Mesendoderm (in vitro differentiated cells): Measurements from ENCODE around the gene LY9.

Experiments
- DNase-seq: peaks from one replicate; pipeline ENCODE4 v3.0.0; 2013
- H2AK5ac ChIP-seq: 2 replicates; pipeline ENCODE4 v1.6.1; 2013; ENCODE audit warnings: low read length, inconsistent platforms
- H2BK120ac ChIP-seq: 2 replicates; pipeline ENCODE4 v1.6.1; 2013; ENCODE audit warnings: low read depth, mild to moderate bottlenecking, low read length, moderate library complexity, mixed read lengths
- H2BK15ac ChIP-seq: replicated peaks from 2 replicates; pipeline ENCODE4 v1.6.1; 2013; ENCODE audit warnings: low read depth, mild to moderate bottlenecking, moderate library complexity
- H2BK5ac ChIP-seq: 2 replicates; pipeline ENCODE4 v1.6.1; 2013; ENCODE audit warnings: low read length, inconsistent platforms
- H3K18ac ChIP-seq: 2 replicates; pipeline ENCODE4 v1.6.1; 2013; ENCODE audit warnings: mild to moderate bottlenecking, low read length, mixed read lengths
- H3K23ac ChIP-seq: one replicate; pipeline ENCODE4 v1.6.1; 2013; ENCODE audit warnings: low read length
- H3K27ac ChIP-seq: 2 replicates; pipeline ENCODE4 v1.5.1; 2013; ENCODE audit warnings: low read depth, mild to moderate bottlenecking, inconsistent platforms, low read length, moderate library complexity
- H3K27me3 ChIP-seq: 2 replicates; pipeline ENCODE4 v1.6.1; 2013; ENCODE audit warnings: low read length, control low read depth, mild to moderate bottlenecking, inconsistent platforms; ENCODE audit not compliant: insufficient read depth, poor library complexity
- H3K36me3 ChIP-seq: 2 replicates; pipeline ENCODE4 v1.6.1; 2013; ENCODE audit warnings: low read length, inconsistent platforms; ENCODE audit not compliant: control insufficient read depth, insufficient read depth
- H3K4ac ChIP-seq: one replicate; pipeline ENCODE4 v1.6.1; 2013; ENCODE audit warnings: low read depth, mild to moderate bottlenecking, low read length, moderate library complexity
- H3K4me1 ChIP-seq: 2 replicates; pipeline ENCODE4 v1.6.1; 2013; ENCODE audit warnings: low read depth, low read length, inconsistent platforms; ENCODE audit not compliant: control insufficient read depth
- H3K4me2 ChIP-seq: 2 replicates; pipeline ENCODE4 v1.6.1; 2013; ENCODE audit warnings: low read length
- H3K4me3 ChIP-seq: 2 replicates; pipeline ENCODE4 v1.5.1; 2013; ENCODE audit warnings: mild to moderate bottlenecking, low read length
- H3K56ac ChIP-seq: one replicate; pipeline ENCODE4 v1.6.1; 2013; ENCODE audit warnings: low read length
- H3K79me1 ChIP-seq: 2 replicates; pipeline ENCODE4 v1.6.1; 2013; ENCODE audit warnings: low read length, inconsistent platforms
- H3K79me2 ChIP-seq: 2 replicates; pipeline ENCODE4 v1.6.1; 2013; ENCODE audit warnings: mild to moderate bottlenecking, low read length; ENCODE audit not compliant: control insufficient read depth, insufficient read depth
- H3K9ac ChIP-seq: 2 replicates; pipeline ENCODE4 v1.6.1; 2013; ENCODE audit warnings: low read length, inconsistent platforms
- H4K5ac ChIP-seq: one replicate; pipeline ENCODE4 v1.6.1; 2013; ENCODE audit warnings: low read length
- H4K8ac ChIP-seq: one replicate; pipeline ENCODE4 v1.6.1; 2013; ENCODE audit warnings: low read depth, mild to moderate bottlenecking, control low read depth, low read length, moderate library complexity
- WGBS: extraction: QIAGEN DNeasy Blood & Tissue Kit; methylation state at CpG from one replicate; pipeline ENCODE4 v1.1.7; 2013; ENCODE audit warnings: low lambda C conversion rate, missing lambda C conversion rate; ENCODE audit not compliant: insufficient coverage; ENCODE audit errors: extremely low coverage; 5-methylcytosine and 5-hydroxymethylcytosine counted together

LY9 gene

DNA sequence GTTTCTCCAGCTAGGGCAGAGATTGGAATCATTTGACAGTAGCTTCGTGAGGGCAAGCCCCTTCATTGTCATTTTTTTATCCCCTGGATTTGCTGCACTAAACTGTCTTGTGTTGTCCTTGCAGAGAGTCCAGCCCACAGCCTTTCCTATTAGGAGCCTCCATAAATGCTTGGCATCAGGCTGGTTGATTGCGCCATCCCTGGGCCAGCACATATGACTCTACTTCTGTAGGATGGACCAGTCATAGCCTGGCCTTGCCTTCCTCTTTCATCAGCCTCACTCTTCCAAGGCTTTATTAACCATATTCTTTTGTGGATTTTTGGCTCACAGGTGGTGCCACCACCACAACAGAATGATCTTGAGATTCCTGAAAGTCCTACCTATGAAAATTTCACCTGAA lies 31.4 kb downstream of the LY9 start:
- Histone ChIP-seq H3K4me1 (no peaks in the 10 kb centered on the region), H2BK120ac (no peak overlapping the region), H3K18ac (no peak overlapping the region), H3K36me3 (no peaks in the 10 kb centered on the region), H3K79me1 (no peaks in the 10 kb centered on the region), H3K4me2 (no peak overlapping the region), H3K56ac (no peak overlapping the region), H3K23ac (no peak overlapping the region), H3K27ac (no peak overlapping the region), H3K79me2 (no peaks in the 10 kb centered on the region), H4K8ac (no peak overlapping the region), H2BK5ac (no peak overlapping the region), H2BK15ac (no peak overlapping the region), H3K4me3 (no peak overlapping the region), H3K9ac (no peak overlapping the region), H4K5ac (no peak overlapping the region), H3K4ac (no peak overlapping the region), H3K27me3 (no peaks in the 10 kb centered on the region), H2AK5ac (no peak overlapping the region)
- no CpG with 5 or more reads among the region's 2 CpGs for WGBS
- no peak for DNase-seq

DNA sequence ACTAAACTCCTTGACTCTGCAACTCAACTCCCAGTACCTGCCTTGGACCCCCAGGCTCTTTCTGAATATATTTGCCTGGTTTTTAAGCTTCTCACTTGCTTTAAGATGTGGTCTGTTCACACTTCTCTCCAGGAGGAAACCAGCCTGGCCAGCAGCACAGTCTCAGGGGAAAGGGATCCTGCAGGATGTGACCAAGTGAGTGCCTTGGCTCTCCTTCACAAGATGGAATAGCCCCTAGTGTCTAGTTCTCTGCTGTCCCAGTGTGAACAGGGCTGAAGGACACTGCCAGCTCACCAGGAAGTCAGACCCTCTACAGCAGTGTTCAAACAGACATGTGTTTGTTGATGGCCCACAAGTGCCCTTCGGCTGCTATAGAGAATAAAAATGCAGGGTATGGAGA lies 33.8 kb downstream of the LY9 start:
- Histone ChIP-seq H3K79me2 (no peaks in the 10 kb centered on the region), H2BK120ac (no peak overlapping the region), H3K27me3 (no peaks in the 10 kb centered on the region), H2BK5ac (no peak overlapping the region), H3K4ac (no peak overlapping the region), H3K4me2 (no peak overlapping the region), H4K5ac (no peak overlapping the region), H3K9ac (no peak overlapping the region), H3K18ac (no peak overlapping the region), H3K23ac (no peak overlapping the region), H3K56ac (no peak overlapping the region), H3K79me1 (no peaks in the 10 kb centered on the region), H3K36me3 (no peaks in the 10 kb centered on the region), H3K4me1 (no peaks in the 10 kb centered on the region), H2BK15ac (no peak overlapping the region), H2AK5ac (no peak overlapping the region), H4K8ac (no peak overlapping the region), H3K4me3 (no peak overlapping the region), H3K27ac (no peak overlapping the region)
- no peak for DNase-seq
- no CpG with 5 or more reads among the region's 1 CpG for WGBS

DNA sequence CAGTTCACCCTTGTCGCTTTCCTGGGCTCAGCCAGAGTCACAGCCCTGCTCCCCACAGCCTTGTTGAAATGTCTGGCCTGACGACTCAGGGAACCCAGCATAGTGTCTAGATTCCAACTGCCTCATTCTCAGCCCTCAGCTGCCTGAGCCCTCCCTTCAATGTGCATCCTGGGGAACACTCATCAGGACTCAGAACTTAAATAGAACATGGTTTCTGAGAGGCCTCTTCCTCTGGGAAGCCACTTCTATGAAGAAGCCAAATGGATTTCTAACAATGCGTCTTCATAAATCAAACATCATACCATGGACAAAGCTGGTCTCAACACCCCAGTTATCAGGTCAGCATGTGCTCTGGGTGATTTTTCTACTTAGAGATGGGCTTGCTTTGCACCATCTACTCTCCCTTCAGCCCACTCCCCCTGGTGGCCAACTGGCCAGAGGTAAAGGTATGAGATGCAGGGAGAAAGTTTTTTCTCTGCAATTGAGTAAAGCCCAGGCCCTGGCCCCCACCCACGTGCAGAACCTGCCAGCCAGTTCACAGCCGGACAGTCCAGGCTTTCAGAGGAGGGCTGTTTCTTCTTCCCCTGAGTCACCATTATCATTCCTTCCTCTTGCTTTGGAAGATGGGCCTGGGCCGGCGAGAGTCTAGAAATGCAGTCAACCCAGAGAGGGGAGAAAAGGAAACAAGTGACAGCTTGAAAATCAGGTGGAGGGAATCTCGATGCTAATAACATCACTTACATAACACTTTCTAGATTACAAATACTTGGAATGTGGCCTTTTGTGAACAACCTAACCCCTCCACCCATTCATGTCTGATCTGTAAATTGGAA lies 34.6 kb downstream of the LY9 start:
- H2BK15ac ChIP-seq = no peak overlapping the region
- DNase-seq = peak; percentile 90

GRCh38 chr1:160834945-160835565 lies 39.1 kb downstream of the LY9 start:
- Histone ChIP-seq H3K79me1 (no peaks in the 10 kb centered on the region), H3K27me3 (no peaks in the 10 kb centered on the region), H3K4me3 (no peak overlapping the region), H3K56ac (no peak overlapping the region), H3K9ac (no peak overlapping the region), H3K36me3 (no peaks in the 10 kb centered on the region), H4K8ac (no peak overlapping the region), H3K23ac (no peak overlapping the region), H3K4ac (no peak overlapping the region), H2BK15ac (no peak overlapping the region), H2BK120ac (no peak overlapping the region), H3K79me2 (no peaks in the 10 kb centered on the region), H4K5ac (no peak overlapping the region), H3K4me1 (no peaks in the 10 kb centered on the region), H3K27ac (no peak overlapping the region), H2BK5ac (no peak overlapping the region), H2AK5ac (no peak overlapping the region), H3K18ac (no peak overlapping the region), H3K4me2 (no peak overlapping the region)
- WGBS = no CpG with 5 or more reads among the region's 3 CpGs
- peak; percentile 39 for DNase-seq

More for the DNA sequence above, 34.6 kb downstream of the LY9 start:
- no peak overlapping the region for H3K4me3 ChIP-seq
- H3K4me1 ChIP-seq = no peaks in the 10 kb centered on the region
- no peak overlapping the region for H3K56ac ChIP-seq
- no peak overlapping the region for H3K9ac ChIP-seq
- H2AK5ac ChIP-seq = no peak overlapping the region
- no peaks in the 10 kb centered on the region for H3K79me1 ChIP-seq
- H3K4me2 ChIP-seq = no peak overlapping the region
- H3K27ac ChIP-seq = no peak overlapping the region
- no CpG with 5 or more reads among the region's 8 CpGs for WGBS
- H2BK5ac ChIP-seq = no peak overlapping the region
- no peak overlapping the region for H4K5ac ChIP-seq
- H3K18ac ChIP-seq = no peak overlapping the region
- H3K27me3 ChIP-seq = no peaks in the 10 kb centered on the region
- no peak overlapping the region for H3K23ac ChIP-seq
- H2BK120ac ChIP-seq = no peak overlapping the region
- H4K8ac ChIP-seq = no peak overlapping the region
- no peaks in the 10 kb centered on the region for H3K36me3 ChIP-seq
- no peaks in the 10 kb centered on the region for H3K79me2 ChIP-seq
- H3K4ac ChIP-seq = no peak overlapping the region

GRCh38 chr1:160835751-160836150 lies 39.8 kb downstream of the LY9 start:
- Histone ChIP-seq H3K36me3 (no peaks in the 10 kb centered on the region), H2BK5ac (no peak overlapping the region), H3K79me1 (no peaks in the 10 kb centered on the region), H3K56ac (no peak overlapping the region), H3K4me3 (no peak overlapping the region), H3K27me3 (no peaks in the 10 kb centered on the region), H3K23ac (no peak overlapping the region), H4K8ac (no peak overlapping the region), H3K9ac (no peak overlapping the region), H3K18ac (no peak overlapping the region), H3K27ac (no peak overlapping the region), H2BK120ac (no peak overlapping the region), H3K79me2 (no peaks in the 10 kb centered on the region), H3K4ac (no peak overlapping the region), H2AK5ac (no peak overlapping the region), H3K4me2 (no peak overlapping the region), H3K4me1 (no peaks in the 10 kb centered on the region), H2BK15ac (no peak overlapping the region), H4K5ac (no peak overlapping the region)
- WGBS = no CpG with 5 or more reads among the region's 3 CpGs
- DNase-seq = no peak
